ENCODE measurements around the gene NCL. TPM values are rescaled to one million over a fixed set of nuclear protein-coding genes. Genes with fewer than 3 reads are reported as not detected.
"Not testable (repeated sequence)": the region's sequence is repeated elsewhere in the genome, so short reads cannot be mapped to it uniquely, and the experiment has no call there.

NCL gene
- total RNA-seq, 6 experiments from 2014 or later: 503 to 649 (median 589) TPM

GRCh38 chr2:231450548-231450989, 13.7 kb downstream of the NCL start:
- no peak for TF ChIP-seq CTCF (IDR thresholded peaks at IDR 0.05)
- Mint-ChIP-seq H3K27me3 (ENCODE audit: insufficient read depth) (peaks cover 16% of the 10 kb centered on the region), H3K4me3 (no peak overlapping the region), H3K4me1 (ENCODE audit: low read depth) (no peaks in the 10 kb centered on the region), H3K36me3 (ENCODE audit: low read depth) (peaks cover 18% of the 10 kb centered on the region), H3K9me3 (no peaks in the 10 kb centered on the region), H3K27ac (no peak overlapping the region)
- no peak for DNase-seq

GRCh38 chr2:231449503-231450054, 14.7 kb downstream of the NCL start:
- TF ChIP-seq CTCF (IDR thresholded peaks at IDR 0.05): no peak
- Mint-ChIP-seq H3K36me3 (ENCODE audit: low read depth) (peaks cover 12% of the 10 kb centered on the region), H3K27ac (no peak overlapping the region), H3K9me3 (no peaks in the 10 kb centered on the region), H3K27me3 (ENCODE audit: insufficient read depth) (peaks cover 15% of the 10 kb centered on the region), H3K4me1 (ENCODE audit: low read depth) (no peaks in the 10 kb centered on the region), H3K4me3 (no peak overlapping the region)
- no peak for DNase-seq

- Mint-ChIP-seq H3K4me3 (no peak overlapping the region), H3K36me3 (ENCODE audit: low read depth) (peaks cover 2% of the 10 kb centered on the region), H3K4me1 (ENCODE audit: low read depth) (no peaks in the 10 kb centered on the region), H3K27ac (no peak overlapping the region), H3K27me3 (ENCODE audit: insufficient read depth) (peaks cover 3% of the 10 kb centered on the region), H3K9me3 (peaks cover 3% of the 10 kb centered on the region)
- TF ChIP-seq CTCF (IDR thresholded peaks at IDR 0.05): no peak
- no peak for DNase-seq
Measured at GRCh38 chr2:231436957-231437356, 27.3 kb downstream of the NCL start.

GRCh38 chr2:231433990-231434389, 30.3 kb downstream of the NCL start:
- Mint-ChIP-seq H3K27me3 (ENCODE audit: insufficient read depth) (peaks cover 9% of the 10 kb centered on the region), H3K4me1 (ENCODE audit: low read depth) (no peaks in the 10 kb centered on the region), H3K36me3 (ENCODE audit: low read depth) (peaks cover 18% of the 10 kb centered on the region), H3K27ac (no peak overlapping the region), H3K4me3 (no peak overlapping the region), H3K9me3 (peaks cover 20% of the 10 kb centered on the region)
- no peak for TF ChIP-seq CTCF (IDR thresholded peaks at IDR 0.05)
- no peak for DNase-seq

- no peak for TF ChIP-seq CTCF (IDR thresholded peaks at IDR 0.05)
- peaks cover 18% of the 10 kb centered on the region for H3K36me3 Mint-ChIP-seq (ENCODE audit: low read depth)
- no peak overlapping the region for H3K4me3 Mint-ChIP-seq
- DNase-seq: no peak
- no peaks in the 10 kb centered on the region for H3K4me1 Mint-ChIP-seq (ENCODE audit: low read depth)
- peaks cover 20% of the 10 kb centered on the region for H3K9me3 Mint-ChIP-seq
- peaks cover 10% of the 10 kb centered on the region for H3K27me3 Mint-ChIP-seq (ENCODE audit: insufficient read depth)
- no peak overlapping the region for H3K27ac Mint-ChIP-seq
Measured at GRCh38 chr2:231431606-231432005, 32.7 kb downstream of the NCL start.

GRCh38 chr2:231430437-231430836, 33.8 kb downstream of the NCL start:
- DNase-seq; H3K27ac Mint-ChIP-seq; H3K4me3 Mint-ChIP-seq; H3K4me1 Mint-ChIP-seq (ENCODE audit: low read depth): not testable (repeated sequence)
- Mint-ChIP-seq H3K27me3 (ENCODE audit: insufficient read depth) (peaks cover 18% of the 10 kb centered on the region; the same call in 1 of the 2 replicates), H3K9me3 (peaks cover 20% of the 10 kb centered on the region), H3K36me3 (ENCODE audit: low read depth) (peaks cover 18% of the 10 kb centered on the region)

Measured in HFFc6 (cell line).